ENCODE measurements around the gene CHAD. TPM values are rescaled to one million over a fixed set of nuclear protein-coding genes. Genes with fewer than 3 reads are reported as not detected.

CHAD gene
- total RNA-seq, 1 donor from 2014 or later, result not detected

- DNase-seq (no peak), ATAC-seq (peak; percentile 28)
- intact Hi-C loops (cut with DNase I), result no loop called here
- H3K4me1 ChIP-seq, result no peaks in the 10 kb centered on the region
- H3K4me3 ChIP-seq, result no peak overlapping the region
- peaks cover 8% of the 10 kb centered on the region for H3K36me3 ChIP-seq
- H3K27ac ChIP-seq, result no peak overlapping the region
- no peak for TF ChIP-seq CTCF (IDR thresholded peaks at IDR 0.05)
- H3K9me3 ChIP-seq, result no peaks in the 10 kb centered on the region
- H3K27me3 ChIP-seq, result no peaks in the 10 kb centered on the region
Measured at GRCh38 chr17:50458701-50459676, 9.7 kb downstream of the CHAD start.

GRCh38 chr17:50458270-50458669, 10.4 kb downstream of the CHAD start:
- H3K27me3 ChIP-seq, result no peaks in the 10 kb centered on the region
- no peaks in the 10 kb centered on the region for H3K9me3 ChIP-seq
- no peak overlapping the region for H3K27ac ChIP-seq
- no peak overlapping the region for H3K4me3 ChIP-seq
- no peak for DNase-seq
- peaks cover under 1% of the 10 kb centered on the region for H3K4me1 ChIP-seq
- H3K36me3 ChIP-seq, result peaks cover 8% of the 10 kb centered on the region
- intact Hi-C loops (cut with DNase I), result no loop called here
- TF ChIP-seq CTCF (IDR thresholded peaks at IDR 0.05), result no peak
- ATAC-seq, result no peak

- Histone ChIP-seq H3K36me3 (peaks cover 4% of the 10 kb centered on the region), H3K27me3 (no peaks in the 10 kb centered on the region), H3K4me1 (peaks cover 7% of the 10 kb centered on the region), H3K9me3 (no peaks in the 10 kb centered on the region), H3K4me3 (no peak overlapping the region), H3K27ac (no peak overlapping the region)
- ATAC-seq (no peak), DNase-seq (no peak)
- intact Hi-C loops (cut with DNase I), result no loop called here
- TF ChIP-seq CTCF (IDR thresholded peaks at IDR 0.05), result no peak
Measured at GRCh38 chr17:50457621-50458020, 11.1 kb downstream of the CHAD start.

GRCh38 chr17:50453901-50454300, 14.8 kb downstream of the CHAD start:
- Histone ChIP-seq H3K36me3 (no peaks in the 10 kb centered on the region), H3K4me3 (no peak overlapping the region), H3K27me3 (no peaks in the 10 kb centered on the region), H3K4me1 (peaks cover 11% of the 10 kb centered on the region), H3K27ac (no peak overlapping the region), H3K9me3 (no peaks in the 10 kb centered on the region)
- no peak for TF ChIP-seq CTCF (IDR thresholded peaks at IDR 0.05)
- DNase-seq (no peak), ATAC-seq (no peak)
- intact Hi-C loops (cut with DNase I), result no loop called here

GRCh38 chr17:50452630-50453300, 15.9 kb downstream of the CHAD start:
- Histone ChIP-seq H3K27ac (peak overlapping the region; percentile 42), H3K36me3 (no peaks in the 10 kb centered on the region), H3K27me3 (no peaks in the 10 kb centered on the region), H3K4me3 (no peak overlapping the region), H3K4me1 (peaks cover 11% of the 10 kb centered on the region), H3K9me3 (no peaks in the 10 kb centered on the region)
- intact Hi-C loops (cut with DNase I), result no loop called here
- no peak for DNase-seq
- ATAC-seq, result peak; percentile 54
- TF ChIP-seq CTCF (IDR thresholded peaks at IDR 0.05), result no peak
